Ovary (tissue), 3 donors: ENCODE measurements around the gene ARFGAP3.
"Not testable (repeated sequence)": the region's sequence is repeated elsewhere in the genome, so short reads cannot be mapped to it uniquely, and the experiment has no call there.

Source experiments
- CTCF ChIP-seq, 3 donors: fragments of 450-650 bp in 2 of 3; fragments of 200-600 bp in 1 of 3; IDR thresholded peaks; one replicate each; pipeline versions ENCODE4 v1.5.1 to v1.8.0; 2016 to 2022; ENCODE audit warnings: antibody characterized with exemption in 3 of 3, mild to moderate bottlenecking in 1 of 3
- POLR2A ChIP-seq: fragments of 450-650 bp; IDR thresholded peaks from one replicate; pipeline ENCODE4 v1.6.1; 2017; ENCODE audit warnings: antibody characterized with exemption, mild to moderate bottlenecking, moderate library complexity
- donor health status: DM: no; HTN: no; CAD: no.

- TF ChIP-seq CTCF (IDR thresholded peaks at IDR 0.05); POLR2A: not testable (repeated sequence)
These were observed 106.7 kb downstream of the ARFGAP3 start for GRCh38 chr22:42750421-42750820.
